Stimulated activated CD4-positive, alpha-beta T cell treated with anti-CD3 and anti-CD28 coated beads, TNF-alpha, amount 100 ng/mL, for 1 hour (primary cell): Measurements from ENCODE around the gene DGKG.

Experiments used
- DNase-seq, 3 donors: peaks; one replicate each; pipeline ENCODE4 v3.0.0-alpha.2; 2020; ENCODE audit warnings: low read depth in 3 of 3, low spot score in 1 of 3

The DGKG gene

DNA sequence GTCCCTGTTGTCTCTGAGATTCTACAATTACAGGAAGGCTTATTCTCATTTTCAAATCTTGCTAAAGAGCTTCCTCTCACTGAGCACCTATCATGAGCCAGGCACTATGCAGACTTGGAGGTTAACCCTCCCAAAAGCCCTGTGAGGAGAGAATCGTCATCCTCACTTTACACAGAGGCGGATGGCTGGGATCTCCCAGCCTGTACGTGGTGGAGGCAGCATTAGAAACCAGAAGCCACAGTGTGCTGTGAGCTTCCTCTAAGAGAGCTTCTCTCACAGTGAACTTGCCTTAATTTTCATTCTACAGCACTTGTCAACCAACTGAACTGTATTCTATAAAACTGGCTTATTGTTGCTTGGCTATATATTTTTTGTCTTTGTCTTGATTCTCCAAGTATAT is 6.1 kb upstream of the DGKG start:
- no peak for DNase-seq

DNA sequence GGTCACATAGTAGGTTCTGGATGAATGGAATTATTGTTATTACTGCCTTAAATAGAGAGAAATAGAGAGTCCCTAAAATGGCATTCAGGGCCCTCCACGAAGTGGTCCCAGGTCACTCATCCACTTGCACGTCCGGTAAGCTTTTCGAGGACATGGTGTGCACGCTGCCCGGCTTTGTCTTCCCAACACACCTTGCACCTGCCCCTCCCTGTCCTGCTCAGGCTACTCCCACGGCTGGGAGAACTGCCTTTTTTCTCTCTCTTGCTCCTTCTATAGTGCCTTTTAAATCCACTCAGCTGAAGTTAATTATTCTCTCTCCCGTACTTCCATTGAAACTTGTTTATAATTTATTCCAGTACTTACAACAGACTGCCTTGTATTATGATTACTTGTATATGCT is 5.6 kb upstream of the DGKG start:
- DNase-seq, result no peak

DNA sequence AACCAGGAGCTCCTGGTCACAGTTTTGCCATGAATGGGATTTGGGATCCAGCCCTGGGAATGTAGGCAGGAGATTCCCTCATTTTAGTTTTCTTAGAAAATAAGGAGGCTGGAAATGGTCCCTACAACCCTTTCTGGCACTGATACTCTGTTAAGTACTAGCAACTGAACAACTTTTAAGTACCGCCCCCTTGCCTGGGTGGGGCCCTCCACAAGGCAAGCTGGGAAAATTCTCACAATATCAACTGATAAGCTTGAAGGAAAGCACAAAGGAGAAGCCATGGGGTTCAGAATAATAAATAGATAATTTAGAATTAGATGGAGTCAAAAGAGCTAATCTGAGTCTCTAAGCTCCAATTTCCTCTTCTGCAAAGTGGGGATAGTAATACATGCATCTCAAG is 4.2 kb upstream of the DGKG start:
- DNase-seq, result no peak

DNA sequence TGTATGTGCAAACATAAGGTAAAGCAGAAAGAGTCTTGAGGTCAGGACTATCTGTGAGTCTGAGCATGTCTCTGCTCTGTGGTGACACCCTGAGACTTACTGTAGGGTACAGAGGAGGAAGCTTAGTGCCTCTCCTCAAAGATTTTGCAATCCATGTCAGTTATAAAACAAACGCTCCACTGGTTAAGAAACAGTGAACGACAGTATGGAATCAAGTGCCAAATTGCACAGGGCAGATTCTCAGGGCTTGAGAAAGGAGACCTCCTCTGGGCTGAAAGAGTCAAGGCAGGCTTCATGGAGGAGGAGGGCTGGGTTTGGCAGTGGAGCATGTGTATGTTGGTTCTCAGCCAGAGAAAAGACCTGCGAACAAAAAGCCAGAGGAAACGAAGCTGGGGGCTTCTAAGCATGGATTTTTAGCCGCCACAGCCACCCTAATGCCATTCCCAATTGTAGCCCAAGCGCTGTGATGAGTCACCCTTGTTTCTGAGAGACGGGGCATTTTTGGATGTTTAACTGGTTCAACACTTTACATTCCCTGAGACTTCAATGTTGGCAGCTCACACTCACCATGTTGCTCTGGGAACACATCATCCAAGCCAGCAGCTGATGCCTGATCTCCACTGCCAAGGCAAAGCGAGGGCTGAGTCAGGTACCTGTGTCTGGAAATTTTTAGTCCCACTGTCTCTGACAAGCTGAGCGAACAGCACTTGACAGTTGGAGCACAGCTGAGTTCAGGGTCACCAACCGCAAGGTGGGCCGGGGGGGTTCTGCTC is 3.4 kb upstream of the DGKG start:
- no peak for DNase-seq

DNA sequence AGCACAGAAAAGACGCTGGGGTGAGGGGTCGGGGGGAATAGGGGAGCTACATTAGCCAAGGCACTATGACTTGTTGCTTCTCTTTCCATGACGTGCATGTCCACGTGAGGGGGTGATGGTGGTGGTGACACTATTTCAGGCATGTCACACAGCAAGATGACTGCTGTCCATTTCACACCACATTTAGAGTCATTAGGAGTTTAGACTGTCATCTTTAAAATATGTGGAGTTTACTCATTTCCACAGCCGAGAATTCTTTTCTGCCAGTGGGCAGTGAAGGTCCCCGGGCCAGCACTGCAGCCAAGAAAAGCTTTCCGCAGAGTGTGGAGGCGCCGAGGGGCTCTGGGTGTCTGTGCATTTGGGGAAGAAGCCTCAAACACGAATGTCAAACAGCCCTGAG is 954 bp upstream of the DGKG start:
- DNase-seq, result no peak

DNA sequence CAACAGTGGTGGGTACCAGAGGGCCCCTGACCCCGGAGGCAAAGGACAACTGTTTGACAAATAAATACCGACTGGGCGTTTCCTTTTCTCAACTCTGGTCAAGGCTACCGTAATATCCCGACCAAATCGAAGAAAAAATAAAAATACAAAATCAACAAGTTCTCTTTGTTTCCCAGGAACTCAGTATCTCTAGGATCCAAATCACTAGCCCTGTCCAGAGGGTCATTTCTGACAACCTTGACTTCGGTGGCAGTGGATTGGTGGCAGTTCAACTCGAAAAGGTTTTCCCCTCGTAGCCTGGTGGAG is 456 bp upstream of the DGKG start:
- DNase-seq, result no peak

DNA sequence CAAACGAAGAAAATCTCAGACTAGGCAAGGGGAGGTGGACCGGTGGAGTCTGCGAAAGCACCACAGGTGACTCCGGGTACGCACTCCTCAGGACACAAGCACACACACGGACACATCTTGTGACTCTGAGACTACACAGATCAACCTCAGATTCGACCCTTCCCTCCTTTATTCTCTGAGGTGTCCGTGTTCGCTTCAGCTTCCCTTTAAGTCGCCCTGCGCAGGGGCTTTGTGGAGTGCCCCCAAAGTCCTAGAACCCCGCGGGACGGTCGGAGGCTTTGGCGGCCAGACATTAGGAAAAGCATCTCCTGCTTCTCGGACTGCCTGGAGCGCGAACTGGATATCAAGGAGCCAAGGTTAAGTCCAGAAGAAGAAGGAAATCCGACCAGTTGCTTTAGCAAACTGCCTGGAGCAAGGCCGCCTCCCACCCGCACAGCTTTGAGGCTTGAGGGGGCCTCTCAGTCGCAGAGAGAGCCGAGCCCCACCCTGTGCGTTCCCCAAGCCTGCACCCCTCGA is 730 bp downstream of the DGKG start:
- no peak for DNase-seq

DNA sequence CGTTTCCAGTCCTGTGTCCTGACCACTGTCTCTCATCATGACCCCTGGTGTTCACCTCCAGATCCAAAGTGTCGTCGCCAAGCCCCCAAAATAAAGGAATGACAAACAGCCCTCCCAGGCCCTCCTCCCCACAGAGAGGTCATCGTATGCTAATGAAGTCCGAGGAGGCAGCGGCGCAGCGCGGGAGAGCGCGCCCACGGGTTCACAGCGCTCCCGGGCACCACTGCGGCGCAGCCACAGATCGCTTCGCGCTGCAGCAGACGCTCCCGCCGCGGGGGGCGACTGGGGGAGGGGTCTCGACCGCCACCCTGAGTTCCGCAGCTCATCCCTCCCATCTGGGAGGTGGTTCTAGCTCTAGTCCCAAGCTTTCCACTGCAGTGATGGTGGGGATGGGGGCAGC is 1.3 kb downstream of the DGKG start:
- DNase-seq, result no peak

DNA sequence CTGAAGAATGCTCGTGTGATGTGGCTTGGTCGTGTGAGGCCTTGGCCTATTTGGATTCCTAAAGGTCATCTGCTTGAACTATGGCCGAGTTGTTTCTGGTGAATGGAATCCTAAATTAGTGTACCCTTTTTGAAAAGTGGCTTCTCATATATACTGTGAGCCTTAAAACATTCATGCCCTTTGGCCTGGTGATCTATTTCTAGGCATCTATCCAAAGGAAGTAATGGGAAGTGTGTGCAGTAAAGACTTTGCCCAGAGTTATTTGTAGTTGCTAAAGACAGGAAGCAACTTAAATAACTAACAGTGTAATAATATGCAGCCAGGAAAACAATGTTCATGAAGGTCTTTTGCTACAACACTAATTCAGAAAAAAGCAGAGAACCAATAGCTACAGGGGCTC is 3.0 kb downstream of the DGKG start:
- DNase-seq, result no peak

DNA sequence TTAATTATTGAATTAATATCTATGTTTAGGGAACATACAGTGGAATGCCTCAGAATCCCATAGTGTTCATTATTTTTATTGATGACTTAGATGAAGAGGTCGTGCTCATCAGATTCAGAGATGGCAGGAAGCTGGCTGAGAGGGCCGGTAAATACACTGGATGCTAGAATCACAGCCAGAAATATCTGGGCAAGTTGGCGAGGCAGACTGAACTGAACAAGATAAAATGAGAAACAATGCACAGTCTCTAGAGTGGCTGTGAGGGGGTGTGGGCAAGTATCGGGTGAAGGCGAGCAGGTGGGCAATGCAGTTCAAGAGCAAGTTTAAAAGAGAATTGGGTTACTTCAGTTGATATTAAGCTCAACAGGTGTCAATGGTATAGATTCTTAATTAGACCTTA is 5.9 kb downstream of the DGKG start:
- no peak for DNase-seq

DNA sequence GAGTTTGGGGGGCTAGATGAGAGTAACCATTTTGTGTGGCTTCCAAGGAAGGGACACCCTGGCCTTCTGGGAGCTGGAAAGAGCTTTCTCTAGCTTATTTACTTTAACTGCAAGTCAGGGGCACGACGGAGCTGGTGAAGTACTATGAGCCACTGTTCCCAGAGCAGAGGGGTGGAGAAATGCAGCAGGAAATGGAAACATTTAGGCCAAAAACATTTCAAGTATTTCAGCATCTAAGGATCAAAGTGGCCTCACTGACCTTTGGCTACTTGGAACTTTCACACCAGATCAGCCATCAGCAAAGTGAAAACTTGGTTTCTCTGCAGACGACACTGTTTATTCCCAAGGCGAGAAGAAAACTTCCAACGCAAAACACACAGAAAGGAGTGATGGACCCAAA is 7.9 kb downstream of the DGKG start:
- DNase-seq, result no peak

DNA sequence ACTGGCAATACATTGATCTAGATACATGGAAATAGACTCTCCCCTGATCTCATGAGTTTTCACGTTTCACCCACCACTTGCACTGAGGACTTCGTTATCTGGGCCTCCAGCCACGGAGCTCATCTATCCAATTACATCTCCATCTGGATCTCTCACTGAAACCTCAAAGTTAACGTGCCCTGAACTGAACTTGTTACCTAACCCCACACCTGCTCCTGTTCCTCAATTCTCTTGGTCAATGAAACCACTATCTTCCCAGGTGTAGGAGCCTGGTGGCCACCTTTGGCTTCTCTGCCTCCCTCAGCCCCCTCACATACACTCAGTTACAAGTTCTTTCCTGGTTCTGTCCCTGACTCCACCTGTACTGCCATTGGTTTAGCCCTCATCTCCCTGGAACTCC is 9.7 kb downstream of the DGKG start:
- no peak for DNase-seq

DNA sequence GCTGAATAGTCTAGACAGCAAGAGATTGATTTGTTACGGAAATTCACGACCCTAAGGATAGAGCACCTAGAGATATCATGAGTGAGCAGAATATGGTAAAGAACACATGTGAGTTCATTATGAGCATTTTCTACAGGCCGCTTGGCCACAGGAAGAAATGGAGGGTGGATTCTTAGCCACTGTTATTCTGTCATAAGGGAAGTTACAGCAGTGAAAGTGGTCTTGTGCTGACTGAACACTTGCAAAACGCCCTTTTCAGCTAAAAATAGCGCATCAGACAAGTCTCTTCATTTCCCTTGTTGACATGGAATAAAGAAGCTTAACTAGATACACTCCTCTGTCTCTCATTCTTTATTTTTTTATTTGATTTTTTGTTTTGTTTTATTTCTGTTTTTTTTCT is 19.8 kb downstream of the DGKG start:
- DNase-seq, result no peak

DNA sequence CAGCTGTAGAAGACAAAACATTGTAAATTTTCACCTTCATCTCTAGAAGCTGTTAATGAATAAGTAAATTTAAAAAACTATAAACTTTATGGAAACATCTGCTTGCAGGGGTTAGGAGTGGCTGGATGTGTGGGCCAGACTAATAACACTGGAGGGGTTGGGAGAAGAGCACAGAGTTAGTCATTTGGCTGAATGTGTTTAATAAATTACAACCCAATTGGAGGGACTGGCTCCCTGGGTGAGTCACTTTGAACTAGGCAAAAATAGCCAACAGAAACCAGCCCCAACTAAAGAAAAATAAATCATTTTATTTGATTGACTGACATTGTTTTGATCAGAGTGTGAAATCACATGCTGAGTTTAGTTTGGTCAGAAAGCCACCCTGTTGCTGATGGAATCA is 21.8 kb downstream of the DGKG start:
- no peak for DNase-seq

DNA sequence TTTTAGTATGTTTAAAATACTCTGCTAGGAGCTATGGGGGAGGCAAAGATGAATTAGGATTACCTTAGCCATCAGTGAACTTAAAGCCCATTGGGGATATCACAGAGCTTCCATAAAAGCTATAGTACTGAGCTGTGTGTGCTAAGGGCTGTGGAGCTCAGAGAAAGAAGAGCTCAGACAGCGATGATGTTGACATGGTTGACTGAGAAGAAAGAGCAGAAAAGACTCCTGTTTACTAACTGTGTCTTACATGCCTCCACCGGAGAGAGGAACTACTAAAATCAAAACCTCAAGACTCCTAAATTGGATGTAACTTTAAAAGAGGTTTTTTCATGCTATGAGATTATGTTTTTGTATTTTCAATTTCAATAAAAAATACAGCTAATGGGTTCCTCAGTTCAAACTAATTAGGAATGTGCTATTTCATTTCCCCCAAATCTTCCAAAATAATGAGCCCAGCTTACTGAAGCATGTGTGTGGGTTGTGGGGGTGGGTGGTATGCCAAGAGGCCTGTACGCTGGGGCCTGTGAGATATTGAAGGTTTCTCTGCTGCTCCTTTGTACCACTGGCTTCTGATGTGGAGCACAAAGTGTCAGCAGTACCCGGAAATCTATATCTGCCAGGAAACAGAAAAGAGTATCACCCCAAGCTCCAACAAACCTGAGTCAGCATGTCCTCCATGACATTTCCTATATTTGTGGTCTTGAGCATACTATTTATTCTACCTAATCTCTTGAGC is 22.7 kb downstream of the DGKG start:
- DNase-seq, result no peak

DNA sequence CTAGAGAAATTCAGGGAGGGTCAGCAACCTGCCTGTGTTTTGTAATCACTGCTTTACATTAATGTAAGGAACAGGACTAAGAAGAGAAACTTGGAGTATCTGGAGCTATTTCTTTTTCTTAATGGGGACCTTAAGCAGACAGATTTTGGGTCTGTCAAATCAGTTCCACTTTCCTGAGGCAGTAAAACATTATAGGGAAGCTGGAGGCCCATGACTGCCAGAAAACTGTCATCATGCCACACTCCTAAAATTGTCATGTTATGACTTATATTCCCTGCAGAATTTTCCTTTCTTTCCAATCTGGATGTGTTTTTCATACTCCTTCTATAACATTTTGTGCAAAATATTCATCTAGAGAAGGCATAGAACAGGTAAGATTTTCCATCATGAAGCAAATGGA is 28.8 kb downstream of the DGKG start:
- DNase-seq, result no peak

DNA sequence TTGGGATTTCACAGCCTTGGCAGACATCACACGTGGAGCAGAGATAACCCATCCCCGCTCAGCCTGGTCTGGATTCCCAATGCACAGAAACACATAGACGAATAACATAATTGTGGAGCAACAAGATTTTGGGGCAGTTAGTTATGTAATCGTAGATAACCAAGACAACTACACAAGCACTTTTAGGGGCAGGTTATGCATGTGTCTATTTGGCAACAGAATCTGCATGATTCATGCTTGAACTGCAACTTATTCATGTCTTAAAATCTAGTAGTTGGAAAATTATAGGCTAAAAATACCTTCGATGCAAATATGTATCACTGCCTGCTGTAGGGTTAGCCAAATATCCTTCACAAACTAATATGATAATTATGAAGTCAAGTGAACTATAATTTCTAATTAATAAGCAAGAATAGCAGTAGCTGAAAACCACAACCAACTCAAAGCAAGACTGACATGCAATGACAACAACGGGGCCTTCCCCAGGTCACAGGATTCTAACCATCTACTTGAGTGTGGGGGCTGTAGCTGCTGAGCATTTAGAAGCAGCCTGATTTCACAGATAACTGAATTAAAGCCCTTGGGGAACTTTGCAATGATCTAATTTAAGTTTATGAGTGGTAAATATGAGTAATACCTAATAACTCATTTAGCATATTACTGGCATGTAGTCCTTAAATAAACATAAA is 31.1 kb downstream of the DGKG start:
- DNase-seq, result no peak

DNA sequence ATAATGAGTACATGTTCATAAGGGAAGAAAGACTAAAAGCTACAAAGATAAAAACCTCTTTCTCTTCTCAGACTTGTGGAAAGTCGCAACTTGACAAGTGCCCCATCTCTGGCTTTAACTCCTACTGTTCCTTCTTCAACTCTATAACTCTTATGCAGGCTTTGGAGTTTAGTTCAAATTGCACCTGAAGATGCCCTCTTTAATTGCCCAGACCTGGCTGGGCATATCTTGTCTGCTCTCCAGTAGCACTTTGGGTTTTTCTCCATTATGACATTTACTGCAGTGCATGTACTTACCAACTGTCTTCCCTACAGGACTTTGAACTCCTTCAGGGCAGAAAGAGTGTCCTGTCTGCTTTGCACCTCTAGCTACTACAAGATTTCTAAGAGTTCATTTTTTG is 32.4 kb downstream of the DGKG start:
- DNase-seq, result no peak

DNA sequence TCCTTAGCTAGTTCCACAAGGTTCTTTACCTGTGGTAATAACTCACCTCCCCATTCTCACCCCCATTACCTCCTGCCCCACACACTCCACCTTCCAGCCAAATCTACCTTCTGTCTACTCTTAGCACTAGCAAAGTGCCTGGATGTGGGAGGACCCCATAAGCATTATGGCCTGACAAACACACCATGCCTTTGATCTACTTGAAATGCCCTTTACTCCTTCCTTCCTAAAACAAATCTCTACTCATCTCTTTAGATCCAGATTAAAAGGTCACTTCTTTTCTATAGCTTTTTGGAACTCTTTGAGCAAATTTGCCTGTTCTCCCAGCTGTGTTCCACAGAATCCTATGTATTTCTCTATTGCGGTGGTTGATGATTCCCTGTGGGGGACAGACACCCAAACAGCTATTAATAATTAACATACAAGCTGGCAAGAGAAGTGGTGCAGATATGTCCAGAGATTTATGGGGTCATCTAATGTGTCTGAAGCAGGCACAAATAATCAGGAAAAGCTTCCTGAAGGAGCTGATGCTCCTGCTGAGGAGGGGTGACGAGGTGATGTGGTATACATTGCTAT is 34.0 kb downstream of the DGKG start:
- DNase-seq, result no peak

DNA sequence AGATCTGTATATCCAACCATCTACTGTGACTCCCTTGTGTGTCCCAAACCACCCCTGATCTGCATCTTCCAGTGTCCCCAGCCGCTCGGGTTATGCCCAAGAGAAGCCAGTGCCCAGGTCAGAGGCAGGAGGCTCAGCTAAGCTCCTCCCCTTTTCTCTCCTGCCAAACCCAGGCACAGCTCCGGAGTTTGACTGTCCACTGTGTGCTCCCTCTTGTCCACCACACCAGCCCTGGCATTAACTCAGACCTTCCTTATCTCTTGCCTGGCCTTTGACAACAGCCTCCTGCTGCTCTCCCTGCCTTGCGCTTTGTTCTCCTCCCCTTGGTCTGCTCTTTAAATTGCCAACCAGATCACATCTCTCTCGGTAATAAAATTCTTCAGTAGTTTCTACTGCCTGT is 39.3 kb downstream of the DGKG start:
- no peak for DNase-seq

DNA sequence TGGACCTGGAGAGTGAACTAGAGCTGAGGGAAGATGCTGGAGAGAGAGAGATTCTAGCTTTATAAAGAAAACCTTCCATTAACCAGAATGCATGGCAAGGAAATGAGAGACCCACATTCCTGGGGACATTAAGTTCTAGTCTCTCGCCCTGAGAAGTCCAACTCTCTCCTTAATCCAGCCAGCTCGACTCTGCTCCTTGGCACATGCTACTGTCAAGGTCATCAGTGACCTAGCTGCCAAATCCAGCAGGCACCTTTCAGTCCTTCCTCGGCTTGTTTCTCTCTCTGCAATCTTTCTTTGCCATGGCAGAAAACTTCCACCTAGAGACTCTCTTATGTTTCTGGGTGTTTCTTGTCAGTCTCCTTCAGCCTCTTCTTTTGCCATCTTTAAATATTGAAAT is 40.3 kb downstream of the DGKG start:
- DNase-seq, result no peak
